DMS79 treated with DMSO at 0.1 percent for 48 hours (cell line): Measurements from ENCODE around the gene SMIM13.
"Not testable (repeated sequence)": the region's sequence is repeated elsewhere in the genome, so short reads cannot be mapped to it uniquely, and the experiment has no call there.

Source experiments
- DNase-seq: peaks from one replicate; lab custom pipeline; 2025; lab: John Stamatoyannopoulos, UW

The SMIM13 gene

DNA sequence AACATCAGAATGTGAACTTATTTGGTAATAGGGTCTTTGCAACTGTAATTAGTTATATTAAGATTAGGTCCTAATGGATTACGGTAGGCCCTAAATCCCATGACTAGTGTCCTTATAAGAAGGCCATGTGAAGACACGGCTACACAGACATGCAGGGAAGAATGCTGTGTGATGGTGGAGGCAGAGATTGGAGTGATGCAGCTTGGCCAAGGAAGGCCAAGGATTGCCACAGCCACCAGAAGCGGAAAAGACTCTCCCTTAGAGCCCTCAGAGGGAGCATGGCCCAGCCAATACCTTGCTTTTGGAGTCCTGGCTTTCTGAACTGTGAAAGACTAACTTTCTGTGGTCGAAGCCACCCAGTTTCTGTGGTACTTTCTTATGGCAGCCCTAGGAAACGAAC, 9.7 kb upstream of the SMIM13 start:
- DNase-seq: no peak

DNA sequence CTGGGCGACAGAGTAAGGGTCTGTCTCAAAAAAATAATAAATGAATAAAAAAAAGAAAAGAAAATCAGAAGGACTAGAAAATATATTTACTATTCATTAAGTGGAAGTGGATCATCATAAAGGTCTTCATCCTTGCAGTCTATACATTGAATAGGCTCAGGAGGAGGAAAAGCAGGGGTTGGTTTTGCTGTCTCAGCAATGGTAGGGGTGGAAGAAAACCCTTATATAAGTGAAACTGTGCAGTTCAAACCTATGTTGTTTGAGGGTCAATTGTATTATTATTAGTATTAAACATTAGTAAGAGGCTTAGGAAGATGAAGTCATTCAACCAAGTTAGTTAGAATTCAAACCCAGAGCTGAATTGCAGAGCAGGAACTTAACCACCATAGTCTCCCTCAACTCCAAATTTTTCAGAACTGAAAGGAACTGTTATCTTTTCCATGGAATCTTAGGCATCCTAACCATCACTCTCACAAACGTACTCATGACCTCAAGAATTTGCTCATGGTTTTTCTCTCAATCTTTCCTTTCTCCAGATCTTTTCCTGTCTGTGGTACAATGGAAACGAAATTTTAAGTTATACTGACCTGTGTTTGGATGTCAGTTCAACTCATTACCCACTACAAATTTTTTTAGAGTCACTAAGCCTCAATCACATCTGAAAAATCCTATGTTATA, 7.7 kb upstream of the SMIM13 start:
- no peak for DNase-seq

DNA sequence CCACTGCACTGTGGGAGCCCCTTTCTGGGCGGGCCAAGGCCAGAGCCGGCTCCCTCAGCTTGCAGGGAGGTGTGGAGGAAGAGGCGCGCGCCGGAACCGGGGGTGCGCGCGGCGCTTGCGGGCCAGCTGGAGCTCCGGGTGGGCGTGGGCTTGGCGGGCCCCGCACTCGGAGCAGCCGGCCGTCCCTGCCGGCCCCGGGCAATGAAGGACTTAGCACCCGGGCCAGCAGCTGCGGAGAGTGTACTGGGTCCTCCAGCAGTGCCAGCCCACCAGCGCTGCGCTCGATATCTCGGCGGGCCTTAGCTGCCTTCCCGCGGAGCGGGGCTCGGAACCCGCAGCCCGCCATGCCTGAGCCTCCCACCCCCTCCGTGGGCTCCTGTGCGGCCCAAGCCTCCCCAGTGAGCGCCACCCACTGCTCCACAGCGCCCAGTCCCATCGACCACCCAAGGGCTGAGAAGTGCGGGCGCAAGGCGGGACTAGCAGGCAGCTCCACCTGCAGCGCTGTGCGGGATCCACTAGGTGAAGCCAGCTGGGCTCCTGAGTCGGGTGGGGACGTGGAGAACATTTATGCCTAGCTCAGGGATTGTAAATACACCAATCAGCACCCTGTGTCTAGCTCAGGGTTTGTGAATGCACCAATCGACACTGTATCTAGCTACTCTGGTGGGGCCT, 6.4 kb upstream of the SMIM13 start:
- DNase-seq: not testable (repeated sequence)

DNA sequence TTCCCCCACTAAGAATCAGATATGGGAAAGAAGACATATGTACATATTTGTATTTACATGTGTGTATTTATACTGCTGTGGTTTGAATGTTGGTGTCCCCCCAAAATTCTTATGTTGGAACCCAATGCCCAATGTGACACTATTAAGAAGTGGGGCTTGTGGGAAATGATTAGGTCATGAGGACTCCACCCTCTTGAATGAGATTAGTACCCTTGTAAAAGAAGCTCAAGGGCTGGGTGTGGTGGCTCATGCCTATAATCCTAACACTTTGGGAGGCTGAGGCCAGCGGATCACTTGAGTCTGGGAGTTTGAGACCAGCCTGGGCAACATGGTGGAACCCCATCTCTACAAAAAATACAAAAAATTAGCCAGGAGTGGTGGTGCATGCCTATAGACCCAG, 3.9 kb upstream of the SMIM13 start:
- DNase-seq: no peak

DNA sequence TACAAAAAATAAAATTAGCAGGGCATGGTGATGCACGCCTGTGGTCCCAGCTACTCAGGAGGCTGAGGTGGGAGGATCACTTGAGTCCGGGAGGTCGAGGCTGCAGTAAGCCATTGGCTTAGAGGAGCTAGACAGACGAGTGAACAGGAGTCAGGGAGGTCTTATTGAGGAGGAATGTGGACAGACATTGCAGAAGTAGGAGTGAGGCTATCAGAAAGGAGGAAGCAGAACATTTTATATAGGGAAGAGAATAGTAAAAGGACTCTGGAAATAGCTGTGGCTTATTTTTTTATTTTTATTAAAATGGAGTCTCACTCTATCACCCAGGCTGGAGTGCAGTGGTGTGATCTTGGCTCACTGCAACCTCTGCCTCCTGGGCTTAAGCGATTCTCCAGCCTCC, 2.5 kb upstream of the SMIM13 start:
- DNase-seq: not testable (repeated sequence)

DNA sequence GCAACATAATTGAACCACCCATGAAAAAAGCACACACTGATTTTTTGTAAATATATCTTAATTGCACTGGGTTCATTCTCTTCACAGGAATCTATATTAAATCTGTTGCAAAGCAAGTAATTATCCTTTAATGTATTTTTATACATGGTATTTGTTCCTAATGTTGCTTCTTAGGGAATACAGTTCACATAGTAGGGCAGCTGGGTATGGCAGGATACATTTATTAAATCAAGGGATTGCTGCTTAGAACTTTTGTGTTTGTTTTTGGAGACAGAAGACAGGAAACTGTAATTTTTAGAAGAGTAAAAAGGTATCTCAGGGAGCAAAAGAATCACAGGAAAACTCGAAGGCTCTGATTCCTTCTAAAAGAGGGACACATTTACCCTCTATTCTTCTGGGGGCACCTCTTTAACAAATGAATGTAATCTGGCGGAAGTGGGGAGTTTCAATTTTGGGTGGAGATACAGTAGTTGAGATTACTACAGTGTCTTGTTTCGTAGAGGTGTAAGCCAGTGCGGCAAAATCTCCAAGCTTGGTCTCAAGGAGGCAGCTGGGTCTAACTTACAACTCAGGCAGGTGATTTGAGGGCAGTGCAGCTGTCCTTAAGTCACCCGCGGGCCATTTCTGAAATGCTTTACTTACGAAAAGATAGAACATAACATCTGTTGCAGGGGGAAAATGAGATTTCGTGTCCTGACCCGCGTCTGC, 812 bp upstream of the SMIM13 start:
- DNase-seq: peak; percentile 25

DNA sequence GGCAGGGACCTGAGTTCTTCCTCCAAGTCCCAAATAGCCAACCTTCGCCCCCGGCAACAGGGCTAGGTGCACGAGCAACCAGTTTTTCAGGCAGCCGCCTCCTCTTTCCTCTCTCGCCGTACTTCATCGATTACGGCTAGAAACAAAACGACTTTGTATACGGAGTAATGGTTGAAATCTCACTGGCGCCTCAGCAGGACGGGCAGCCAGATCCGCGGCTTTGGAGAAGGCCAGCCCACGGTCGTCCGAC, 333 bp upstream of the SMIM13 start:
- no peak for DNase-seq

DNA sequence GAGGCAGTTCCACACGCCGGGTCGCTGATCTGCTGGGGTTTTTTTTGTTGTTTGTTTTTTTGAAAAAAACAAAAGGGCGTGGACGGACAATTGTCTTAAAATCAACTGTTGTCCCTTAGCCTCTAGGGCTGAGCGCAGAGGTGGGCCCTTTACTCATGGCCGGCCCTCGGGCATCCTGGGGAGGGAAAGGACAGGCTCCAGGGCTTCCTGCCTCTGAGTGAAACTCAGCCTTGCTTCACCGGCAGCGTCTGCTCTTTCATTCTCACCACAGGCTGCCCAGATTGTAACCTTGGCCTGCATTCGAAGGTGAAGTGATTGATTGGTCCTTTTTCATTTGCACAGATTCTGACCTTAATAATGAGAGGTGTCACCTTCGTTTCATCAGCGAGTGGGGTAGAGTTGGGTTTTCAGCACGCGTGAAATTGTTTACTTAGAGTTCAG, 797 bp downstream of the SMIM13 start:
- DNase-seq: peak; percentile 14

DNA sequence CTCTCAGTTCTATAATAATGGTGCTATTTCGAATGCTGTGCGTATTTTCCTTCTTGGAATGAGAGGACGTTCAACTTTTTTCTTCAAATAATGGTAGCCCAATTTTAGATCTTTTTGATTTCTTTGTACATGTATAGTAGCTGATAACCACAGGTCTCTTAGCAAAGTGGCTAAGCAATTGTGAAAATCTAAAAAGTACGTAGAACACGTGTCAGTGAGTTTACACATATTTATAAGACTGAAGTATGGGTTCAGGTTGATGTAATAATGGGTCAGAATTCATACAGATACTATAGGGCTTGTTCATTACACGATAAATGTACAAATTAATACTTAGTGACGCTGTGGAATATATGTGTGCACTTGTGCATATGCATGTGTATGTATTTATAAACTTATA, 1.3 kb downstream of the SMIM13 start:
- no peak for DNase-seq

DNA sequence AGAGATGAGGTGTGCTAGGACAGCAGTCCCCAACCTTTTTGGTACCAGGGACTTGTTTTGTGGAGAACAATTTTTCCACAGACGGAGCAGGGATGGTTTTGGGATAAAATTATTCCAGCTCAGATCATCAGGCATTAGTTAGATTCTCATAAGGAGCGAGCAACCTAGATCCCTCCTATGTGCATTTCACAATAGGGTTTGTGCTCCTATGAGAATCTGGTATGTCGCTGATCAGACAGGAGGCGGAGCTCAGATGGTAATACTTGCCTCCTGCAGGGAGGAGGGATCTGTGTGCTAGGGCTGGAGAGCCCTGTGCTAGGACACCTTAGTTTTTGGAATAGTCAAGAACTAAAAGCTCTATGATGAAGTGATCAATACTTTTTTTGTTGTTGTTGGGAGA, 2.5 kb downstream of the SMIM13 start:
- DNase-seq: no peak

DNA sequence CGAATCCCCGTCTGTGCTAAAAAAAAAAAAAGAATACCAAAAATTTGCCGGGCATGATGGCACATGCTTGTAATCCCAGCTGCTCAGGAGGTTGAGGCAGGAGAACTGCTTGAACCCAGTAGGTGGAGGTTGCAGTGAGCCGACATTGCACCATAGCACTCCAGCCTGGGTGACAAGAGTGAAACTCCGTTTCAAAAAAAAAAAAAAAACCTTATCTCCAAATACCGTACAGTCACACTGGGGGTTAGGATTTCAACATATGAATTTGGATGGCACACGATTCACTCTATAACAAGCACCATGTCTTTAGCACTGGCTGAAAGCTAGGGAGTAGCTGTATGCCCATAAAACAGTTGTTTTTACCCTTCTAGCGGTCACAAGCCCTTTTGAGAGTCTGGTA, 3.8 kb downstream of the SMIM13 start:
- no peak for DNase-seq

DNA sequence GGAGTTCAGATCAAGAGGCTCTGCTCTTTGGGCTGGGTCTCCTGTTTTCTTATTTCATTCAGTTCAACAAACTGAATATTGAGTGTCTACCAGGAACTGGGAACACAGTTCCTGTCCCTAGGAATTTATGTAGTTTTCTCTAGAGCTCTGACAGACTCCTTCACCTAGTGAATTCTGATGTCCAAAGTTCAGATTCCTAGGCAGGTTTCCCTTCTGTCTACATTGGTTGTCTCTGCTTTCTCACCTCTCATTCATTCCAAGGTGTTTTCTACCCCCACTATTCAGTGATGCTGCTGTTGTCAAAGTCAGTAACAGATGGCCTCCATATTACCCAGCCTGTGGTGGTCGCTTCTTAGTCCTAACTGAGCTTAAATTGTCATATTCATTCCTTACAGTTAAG, 4.4 kb downstream of the SMIM13 start:
- no peak for DNase-seq

DNA sequence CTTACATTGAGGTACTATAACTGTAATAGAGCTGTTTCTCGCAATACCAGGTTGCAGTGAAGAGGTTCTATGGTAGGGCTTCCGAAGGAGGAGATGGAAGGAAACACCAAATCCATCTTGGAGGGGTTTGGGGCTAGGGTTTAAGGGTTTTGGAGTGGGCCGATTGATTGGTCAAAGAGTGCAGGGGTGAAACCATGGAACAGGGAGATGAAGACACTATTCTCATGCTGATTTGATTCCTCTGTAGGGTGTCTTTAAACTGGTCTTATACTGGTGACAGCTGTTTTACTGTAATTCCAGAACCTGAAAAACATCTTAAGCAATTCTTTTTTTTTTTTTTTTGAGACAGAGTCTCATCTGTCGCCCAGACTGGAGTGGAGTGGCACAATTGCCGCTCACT, 7.8 kb downstream of the SMIM13 start:
- DNase-seq: no peak

DNA sequence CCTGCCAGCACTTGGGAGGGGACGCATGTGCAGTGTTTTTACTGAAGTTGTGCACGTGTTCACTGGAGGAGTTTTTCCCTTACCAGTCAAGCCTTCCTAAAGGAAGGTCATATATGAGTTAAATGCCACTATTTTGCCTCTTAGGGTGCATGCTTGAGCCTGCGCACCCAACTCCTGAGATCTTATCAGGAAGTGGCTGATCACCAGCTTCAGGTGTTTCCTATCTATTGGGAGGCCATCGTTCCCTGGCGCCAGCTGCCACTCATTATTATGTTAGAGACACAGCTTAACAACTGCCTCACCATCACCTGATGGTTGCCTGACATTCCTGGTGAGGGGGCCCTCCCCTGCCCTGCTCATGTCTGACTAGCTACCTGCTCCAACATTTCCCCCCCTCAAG, 9.4 kb downstream of the SMIM13 start:
- DNase-seq: no peak

DNA sequence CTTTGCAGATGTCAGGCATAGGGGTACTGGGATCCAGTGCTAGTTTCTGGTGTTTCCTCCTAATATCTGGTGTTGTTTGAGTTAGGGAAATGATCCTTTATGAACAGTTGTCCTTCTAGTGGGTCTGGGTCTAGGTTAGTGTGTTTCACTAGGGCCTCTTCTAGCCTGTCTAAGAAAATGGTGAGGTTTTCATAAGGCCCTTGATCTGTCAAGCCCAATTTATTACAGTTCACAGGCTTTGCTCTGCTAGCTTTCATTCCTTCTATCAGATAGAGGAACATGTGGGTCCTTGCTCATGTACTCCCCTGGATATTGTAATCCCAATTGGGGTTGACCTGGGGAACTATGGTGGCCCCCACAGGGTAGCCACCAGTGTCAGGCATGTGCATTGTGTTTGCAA, 15.1 kb downstream of the SMIM13 start:
- no peak for DNase-seq

DNA sequence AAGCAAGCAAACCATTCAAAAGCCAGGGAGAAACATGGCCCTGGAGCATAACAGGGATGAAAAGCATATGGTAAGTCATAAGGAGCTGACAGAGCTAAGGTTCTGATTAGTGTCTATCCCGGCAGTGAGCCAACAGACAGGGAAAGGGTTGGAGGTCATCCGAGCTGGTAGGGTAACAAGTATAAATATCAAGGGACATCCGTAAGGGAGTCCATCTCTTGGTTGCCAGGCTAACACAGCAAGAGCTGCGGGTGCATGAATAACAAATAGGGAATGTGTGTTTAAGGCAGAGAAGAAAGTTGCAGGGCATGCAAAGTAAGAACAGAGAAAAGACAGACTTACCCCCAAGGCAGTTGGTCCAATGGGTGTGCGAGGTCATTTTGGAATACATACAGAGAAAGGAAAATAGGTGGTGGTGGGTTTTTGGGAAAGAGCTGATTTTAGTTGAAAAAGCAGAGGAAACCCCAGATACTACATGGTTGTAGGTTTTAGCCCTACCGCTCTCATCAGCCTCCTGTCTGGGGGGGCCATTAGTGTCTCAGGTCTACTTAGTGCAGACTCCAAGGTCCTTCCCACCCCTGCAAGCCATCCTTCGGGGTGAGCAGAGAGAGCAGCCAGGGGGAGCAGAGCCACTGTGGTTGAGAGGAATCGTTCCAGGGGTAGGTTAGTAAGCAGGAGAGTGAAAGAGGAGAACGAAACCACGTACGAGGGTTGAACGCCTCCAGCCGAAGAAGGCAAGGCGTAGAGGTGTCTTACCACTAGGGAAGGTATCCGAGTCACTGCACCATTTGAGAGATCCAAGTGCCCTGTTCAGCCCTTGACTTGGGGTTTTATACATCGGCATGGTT, 17.5 kb downstream of the SMIM13 start, which contains the start of gene ERVFRD-1:
ERVFRD-1 (minus strand) TSS at position 805 of the 848 bp plus-strand sequence. CDS start 6,415 bp downstream, outside the sequence.
- DNase-seq: no peak

DNA sequence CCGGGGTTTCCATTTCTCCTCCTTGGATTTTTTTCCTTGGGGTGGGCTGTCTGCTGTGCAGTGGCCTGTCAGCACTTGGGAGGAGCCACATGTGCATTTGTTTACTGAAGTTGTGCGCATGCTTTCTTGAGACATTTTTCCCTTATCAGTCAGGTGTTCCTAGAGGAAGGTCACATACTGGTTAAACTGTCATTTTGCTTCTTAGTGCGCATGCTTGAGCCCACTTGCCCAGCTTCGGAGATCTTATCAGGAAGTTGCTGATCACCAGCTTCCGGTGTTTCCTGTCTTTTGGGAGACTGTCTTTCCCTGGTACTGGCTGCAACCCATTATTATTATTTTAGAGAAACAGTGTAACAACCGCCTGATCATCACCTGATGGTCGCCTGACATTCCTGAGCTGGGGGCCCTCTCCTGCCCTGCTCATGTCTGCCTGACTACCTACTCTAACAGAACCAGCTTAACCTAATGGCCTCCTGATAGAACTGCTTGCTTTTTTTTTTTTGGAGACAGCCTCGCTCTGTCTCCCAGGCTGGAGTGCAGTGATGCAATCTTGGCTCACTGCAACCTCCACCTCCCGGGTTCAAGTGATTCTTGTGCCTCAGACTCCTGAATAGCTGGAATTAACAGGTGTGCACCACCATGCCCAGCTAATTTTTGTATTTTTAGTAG, 18.3 kb downstream of the SMIM13 start:
- DNase-seq: no peak

DNA sequence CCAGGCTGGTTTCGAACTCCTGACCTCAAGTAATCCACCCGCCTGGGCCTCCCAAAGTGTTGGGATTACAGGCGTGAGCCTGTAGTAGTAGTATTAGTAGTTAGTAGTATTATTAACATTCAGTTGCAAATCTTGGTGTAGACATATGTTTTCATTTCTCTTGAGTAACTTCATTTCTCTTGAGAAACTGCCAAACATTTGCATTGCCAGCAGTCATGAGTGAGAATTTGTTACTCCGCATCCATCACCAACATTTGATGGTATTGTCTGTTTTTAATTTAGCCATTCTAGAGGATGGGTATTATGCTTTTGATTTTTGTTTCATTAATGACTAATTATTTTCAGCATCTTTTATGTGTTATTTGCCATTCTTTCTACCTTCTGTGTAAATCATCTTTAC, 19.4 kb downstream of the SMIM13 start:
- no peak for DNase-seq

DNA sequence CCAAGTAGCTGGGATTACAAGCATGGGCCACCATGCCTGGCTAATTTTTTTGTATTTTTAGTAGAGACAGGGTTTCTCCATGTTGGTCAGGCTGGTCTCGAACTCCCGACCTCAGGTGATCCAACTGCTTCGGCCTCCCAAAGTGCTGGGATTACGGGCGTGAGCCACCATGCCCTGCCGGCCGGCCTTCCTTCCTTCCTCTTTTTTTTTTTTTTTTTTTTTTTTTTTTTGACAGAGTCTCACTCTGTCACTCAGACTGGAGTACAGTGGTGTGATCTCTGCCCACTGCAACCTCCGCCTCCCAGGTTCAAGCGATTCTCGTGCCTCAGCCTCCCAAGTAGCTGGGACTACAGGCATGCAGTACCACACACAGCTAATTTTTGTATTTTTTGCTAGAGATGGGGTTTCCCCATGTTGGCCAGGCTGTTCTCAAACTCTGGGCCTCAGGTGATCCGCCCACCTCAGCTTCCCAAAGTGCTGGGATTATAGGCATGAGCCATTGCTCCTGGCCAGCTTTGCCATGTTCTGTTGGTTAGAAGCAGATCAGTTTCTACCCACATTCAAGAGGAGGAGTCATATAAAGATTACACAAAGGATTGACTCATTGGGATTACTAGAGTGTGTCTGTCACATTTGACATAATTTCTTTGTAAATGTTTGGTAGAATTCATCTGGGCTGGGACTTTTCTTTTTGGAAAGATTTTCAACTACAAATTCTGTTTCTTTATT, 22.3 kb downstream of the SMIM13 start:
- not testable (repeated sequence) for DNase-seq

DNA sequence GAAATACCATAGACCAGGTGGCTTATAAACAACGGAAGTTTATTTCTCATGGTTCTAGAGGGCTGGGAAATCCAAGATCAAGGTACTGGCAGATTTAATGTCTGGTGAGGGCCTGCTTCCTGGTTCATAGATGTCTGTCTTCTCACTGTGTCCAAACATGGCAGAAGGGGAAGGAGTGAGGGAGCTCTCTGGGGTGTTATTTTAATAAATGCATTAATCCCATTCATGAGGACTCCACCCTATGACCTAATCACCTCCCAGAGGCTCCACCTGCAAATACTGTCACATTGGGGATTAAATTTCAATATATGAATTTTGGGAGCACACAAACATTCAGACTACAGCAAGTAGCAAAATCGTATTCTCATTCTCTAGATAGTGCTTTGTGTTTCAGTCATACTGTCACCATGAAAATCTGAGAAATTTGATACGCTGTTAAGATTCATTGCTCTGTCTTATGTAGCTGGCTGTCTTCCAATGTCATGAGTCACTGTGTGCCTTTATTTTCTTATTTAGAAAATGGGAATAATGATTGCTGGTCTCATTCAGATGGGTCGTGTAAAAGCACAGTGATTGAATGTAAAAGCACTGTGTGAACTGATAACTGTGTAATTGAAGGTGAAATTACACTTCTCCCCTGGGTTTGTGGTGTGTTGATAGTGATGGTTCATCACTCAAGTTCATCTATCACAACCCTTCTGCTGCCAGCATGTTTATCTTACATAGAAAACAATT, 26.8 kb downstream of the SMIM13 start:
- DNase-seq: no peak

DNA sequence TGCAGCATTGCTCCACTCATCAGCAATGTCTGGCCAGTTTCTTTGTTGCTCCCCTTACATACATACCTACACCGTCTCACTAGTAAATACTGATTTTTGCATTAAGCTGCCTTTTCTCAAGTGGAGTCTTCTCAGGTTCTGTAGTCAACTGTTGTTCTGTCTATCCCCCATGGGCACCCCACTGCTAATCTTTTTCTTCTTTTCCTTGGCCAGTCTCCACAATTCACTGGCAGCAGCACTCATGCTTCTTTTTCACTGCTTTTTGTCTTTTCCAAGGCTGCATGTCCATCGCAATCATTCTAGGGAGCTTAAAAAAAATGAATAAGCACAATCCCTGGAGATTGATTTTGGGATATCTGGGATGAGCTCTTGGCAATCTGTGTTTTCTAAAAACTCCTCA, 28.2 kb downstream of the SMIM13 start:
- DNase-seq: no peak
